Measurements from ENCODE around the gene OR1E2.
"Not testable (repeated sequence)": the region's sequence is repeated elsewhere in the genome, so short reads cannot be mapped to it uniquely, and the experiment has no call there.

The OR1E2 gene, protein sequence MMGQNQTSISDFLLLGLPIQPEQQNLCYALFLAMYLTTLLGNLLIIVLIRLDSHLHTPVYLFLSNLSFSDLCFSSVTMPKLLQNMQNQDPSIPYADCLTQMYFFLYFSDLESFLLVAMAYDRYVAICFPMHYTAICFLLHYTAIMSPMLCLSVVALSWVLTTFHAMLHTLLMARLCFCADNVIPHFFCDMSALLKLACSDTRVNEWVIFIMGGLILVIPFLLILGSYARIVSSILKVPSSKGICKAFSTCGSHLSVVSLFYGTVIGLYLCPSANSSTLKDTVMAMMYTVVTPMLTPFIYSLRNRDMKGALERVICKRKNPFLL

DNA sequence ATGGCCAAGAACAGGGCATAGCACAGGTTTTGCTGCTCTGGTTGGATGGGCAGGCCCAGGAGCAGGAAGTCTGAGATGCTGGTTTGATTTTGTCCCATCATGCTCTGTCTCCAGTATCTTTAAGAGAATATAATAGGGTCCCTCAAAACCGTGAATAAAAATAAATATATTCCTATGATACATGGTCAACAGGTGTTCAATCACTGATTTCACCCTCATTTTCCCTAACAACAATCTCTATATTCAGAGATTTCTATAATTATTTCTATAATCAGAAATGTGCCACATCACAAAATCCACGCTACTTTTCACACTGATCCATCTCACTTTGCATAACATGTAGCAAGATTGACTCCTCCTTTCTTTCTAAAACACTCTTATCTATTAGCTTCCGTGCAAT is at the start of gene OR1E2:
Gene OR1E2, minus strand, starts transcription at position 101 of the 400 bp plus-strand sequence. Its CDS starts 0 bp downstream, at position 101.
- DNase-seq (ENCODE audit: extremely low read depth in 1 of 2, low read depth in 1 of 2), result no peak

GRCh38 chr17:3482852-3483251 is 49.2 kb upstream of the OR1E2 start:
- DNase-seq (ENCODE audit: extremely low read depth in 1 of 2, low read depth in 1 of 2), result no peak

DNA sequence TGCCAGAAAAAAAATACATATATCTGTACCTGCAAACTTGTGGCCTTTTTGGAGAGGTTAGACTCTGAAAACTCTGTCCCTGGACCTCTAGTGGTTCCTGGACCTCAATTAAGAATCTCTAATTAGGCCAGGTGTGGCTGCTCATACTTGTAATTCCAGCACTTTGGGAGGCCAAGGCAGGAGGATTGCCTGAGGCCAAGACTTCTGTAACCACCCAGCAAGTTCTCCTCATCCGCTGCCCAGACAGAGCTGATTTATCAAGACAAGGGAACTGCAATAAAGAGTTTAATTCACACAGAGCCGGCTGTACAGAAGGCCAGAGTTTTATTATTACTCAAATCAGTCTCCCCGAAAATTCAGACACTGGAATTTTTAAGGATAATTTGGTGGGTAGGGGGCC is 46.3 kb upstream of the OR1E2 start:
- no peak for DNase-seq (ENCODE audit: extremely low read depth in 1 of 2, low read depth in 1 of 2)

- DNase-seq (ENCODE audit: extremely low read depth in 1 of 2, low read depth in 1 of 2), result no peak
Measured at GRCh38 chr17:3475812-3476610, 42.4 kb upstream of the OR1E2 start, which contains the start of gene ASPA. Gene ASPA, plus strand, starts transcription at chr17:3475997. Its CDS starts 163 bp downstream, at chr17:3476160.

GRCh38 chr17:3475251-3475685 is 41.6 kb upstream of the OR1E2 start:
- DNase-seq (ENCODE audit: extremely low read depth in 1 of 2, low read depth in 1 of 2), result no peak

GRCh38 chr17:3474212-3474611 is 40.6 kb upstream of the OR1E2 start:
- no peak for DNase-seq (ENCODE audit: extremely low read depth in 1 of 2, low read depth in 1 of 2)

GRCh38 chr17:3472137-3472536 is 38.5 kb upstream of the OR1E2 start:
- DNase-seq (ENCODE audit: extremely low read depth in 1 of 2, low read depth in 1 of 2), result no peak

DNA sequence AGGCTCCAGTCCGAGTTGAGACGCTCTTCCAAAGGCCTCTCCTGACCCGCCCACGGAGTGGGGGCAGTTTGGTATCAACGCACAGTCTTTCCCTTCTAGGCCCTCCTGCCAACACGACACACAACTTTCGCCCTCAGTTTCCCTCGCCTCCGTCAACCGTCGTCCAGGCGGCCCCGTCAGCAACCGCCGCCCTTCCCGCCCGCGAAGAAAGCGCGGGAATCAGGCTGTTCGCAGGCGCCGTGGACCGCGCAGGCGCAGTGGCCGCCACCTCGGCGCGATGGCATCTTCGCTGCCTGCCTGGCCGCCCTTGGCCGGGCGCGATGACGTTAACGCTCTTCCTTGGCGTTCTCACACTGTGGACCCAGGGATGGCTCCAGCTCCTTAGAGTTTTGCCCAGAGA is 38.0 kb upstream of the OR1E2 start, which contains the start of gene SPATA22:
Gene SPATA22, minus strand, starts transcription at position 221 of the 400 bp plus-strand sequence. CDS start 2,494 bp downstream, outside the sequence.
- no peak for DNase-seq (ENCODE audit: extremely low read depth in 1 of 2, low read depth in 1 of 2)

DNA sequence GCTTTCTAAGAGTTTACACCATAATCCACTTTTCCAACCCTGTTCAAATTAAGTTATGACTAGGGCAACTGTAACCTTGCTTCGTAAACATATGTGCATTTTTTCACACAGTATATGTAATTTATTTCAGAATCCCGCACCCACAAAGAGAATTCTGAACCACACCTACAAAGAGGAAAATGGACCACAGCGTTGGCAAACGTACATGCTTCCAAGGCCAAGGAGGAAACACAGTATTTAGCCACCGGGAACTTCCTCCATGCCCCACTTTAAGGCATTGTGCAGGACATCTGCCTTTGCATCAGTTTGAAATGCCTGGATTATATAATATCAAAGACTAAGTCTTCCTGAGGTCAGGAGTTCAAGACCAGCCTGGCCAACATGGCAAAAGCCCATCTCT is 35.9 kb upstream of the OR1E2 start:
- no peak for DNase-seq (ENCODE audit: extremely low read depth in 1 of 2, low read depth in 1 of 2)

DNA sequence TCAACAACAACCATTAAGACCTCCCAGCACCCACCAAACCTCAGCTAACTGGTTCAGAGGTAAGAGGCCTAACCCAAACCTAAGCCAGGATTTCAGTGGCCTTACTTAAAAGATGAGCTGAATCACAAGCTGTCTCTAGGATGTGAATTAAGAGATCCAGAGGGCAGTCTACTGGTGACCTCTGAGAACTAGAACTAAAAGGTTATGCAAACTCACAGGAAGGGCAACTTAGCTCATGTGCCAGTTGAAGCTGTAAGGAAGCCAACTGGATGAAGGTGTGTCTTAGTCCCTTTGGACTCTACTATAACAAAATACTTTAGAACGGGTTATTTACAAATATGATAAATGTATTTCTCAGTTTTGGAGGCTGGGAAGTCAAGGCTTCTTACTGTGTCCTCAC is 32.7 kb upstream of the OR1E2 start:
- DNase-seq (ENCODE audit: extremely low read depth in 1 of 2, low read depth in 1 of 2), result not testable (repeated sequence)

- DNase-seq (ENCODE audit: extremely low read depth in 1 of 2, low read depth in 1 of 2), result no peak
Measured at GRCh38 chr17:3448059-3448665, 14.5 kb upstream of the OR1E2 start.

DNA sequence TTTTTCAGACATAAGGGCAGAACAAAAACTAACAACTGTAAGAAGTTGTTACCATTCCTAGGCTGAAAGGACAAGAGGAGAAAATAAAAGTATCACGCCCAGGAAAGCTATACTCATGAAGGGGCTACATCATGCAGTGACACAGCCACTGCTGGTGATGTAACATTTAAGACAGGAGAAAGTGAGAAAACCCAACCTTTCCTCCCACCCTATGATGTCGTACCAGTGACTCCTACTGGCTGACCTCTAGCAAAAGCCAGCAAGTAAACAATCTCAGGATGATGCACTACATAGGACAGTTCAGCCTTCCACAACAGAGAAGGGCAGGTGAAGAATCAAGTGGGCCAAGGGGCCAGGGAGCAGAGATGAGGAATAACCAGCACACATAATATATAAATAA is 14.0 kb upstream of the OR1E2 start:
- no peak for DNase-seq (ENCODE audit: extremely low read depth in 1 of 2, low read depth in 1 of 2)

- DNase-seq (ENCODE audit: extremely low read depth in 1 of 2, low read depth in 1 of 2), result no peak
Measured at GRCh38 chr17:3440451-3440850, 6.8 kb upstream of the OR1E2 start.

GRCh38 chr17:3438368-3438767 is 4.7 kb upstream of the OR1E2 start:
- DNase-seq (ENCODE audit: extremely low read depth in 1 of 2, low read depth in 1 of 2), result no peak

DNA sequence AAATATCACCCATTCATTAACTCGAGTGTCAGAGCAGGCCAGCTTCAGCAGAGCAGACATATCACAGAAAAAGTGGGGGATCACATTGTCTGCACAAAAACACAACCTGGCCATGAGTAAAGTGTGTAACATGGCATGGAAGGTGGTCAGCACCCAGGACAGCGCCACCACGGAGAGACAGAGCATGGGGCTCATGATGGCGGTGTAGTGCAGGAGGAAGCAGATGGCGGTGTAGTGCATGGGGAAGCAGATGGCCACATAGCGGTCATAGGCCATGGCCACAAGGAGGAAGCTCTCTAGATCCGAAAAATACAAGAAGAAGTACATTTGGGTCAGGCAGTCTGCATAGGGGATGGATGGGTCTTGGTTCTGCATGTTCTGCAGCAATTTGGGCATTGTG is 426 bp downstream of the OR1E2 start:
- not testable (repeated sequence) for DNase-seq (ENCODE audit: extremely low read depth in 1 of 2, low read depth in 1 of 2)

DNA sequence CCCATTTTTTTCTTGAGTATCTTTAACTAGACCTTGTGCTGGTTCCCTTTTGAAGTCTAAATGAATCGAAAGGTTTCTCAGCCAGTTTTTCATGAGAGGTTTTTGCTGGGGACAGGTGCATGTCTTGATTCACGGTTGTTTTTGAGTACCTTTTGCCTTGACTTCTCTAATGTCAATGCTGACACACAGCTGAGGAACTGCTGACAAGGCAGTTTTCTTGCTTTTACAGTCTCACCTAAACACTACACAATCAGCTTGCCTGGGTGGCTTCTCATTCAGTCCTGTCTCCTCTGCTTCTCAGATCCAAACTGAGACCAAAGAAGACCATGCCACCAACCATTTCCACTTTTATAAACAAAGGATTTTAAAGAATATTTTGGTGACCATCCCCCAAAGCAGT is 15.4 kb downstream of the OR1E2 start:
- DNase-seq (ENCODE audit: extremely low read depth in 1 of 2, low read depth in 1 of 2), result no peak

GRCh38 chr17:3415610-3416009 is 18.0 kb downstream of the OR1E2 start:
- no peak for DNase-seq (ENCODE audit: extremely low read depth in 1 of 2, low read depth in 1 of 2)

DNA sequence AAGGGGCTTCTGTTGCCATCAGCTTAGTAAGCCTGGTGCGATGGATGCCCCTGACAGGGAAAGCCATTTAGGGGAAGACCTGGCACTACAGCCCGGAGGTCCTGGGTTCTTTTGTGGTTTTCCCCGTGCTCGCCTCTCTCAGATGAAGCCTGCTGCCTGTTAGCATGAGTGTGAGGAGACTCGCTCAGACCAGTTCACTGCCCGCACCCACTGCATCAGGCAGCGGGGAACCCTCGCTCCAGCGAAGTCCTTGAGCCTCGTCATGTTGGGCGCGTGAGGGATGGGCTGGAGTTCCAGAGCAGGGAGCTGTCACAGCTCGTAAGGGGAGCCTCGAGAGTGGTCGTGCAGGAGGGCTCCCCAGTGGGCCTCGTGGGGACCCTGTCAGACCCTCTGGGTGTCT is 21.4 kb downstream of the OR1E2 start:
- DNase-seq (ENCODE audit: extremely low read depth in 1 of 2, low read depth in 1 of 2), result not testable (repeated sequence)

DNA sequence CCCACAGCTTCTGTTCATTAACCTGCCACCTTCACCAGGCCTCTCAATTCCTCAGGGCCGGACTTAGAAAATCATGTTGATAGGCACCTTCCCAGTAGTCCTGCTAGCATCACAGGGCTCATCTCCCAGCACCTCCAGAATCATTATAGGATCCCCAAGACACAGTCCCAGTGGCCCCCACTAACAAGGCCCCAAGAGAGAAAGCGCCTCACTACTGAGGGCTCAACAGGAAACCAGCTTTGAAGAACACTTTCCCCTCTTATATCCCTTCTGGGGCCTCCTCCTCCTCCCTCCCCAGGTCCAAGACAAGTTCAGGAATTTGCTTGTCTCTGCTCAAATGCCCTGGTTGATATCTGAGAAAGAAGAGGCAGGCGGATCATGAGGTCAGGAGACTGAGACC is 22.6 kb downstream of the OR1E2 start, which contains the start of gene OR3A3:
Gene OR3A3, plus strand, starts transcription at position 301 of the 400 bp plus-strand sequence.
- DNase-seq (ENCODE audit: extremely low read depth in 1 of 2, low read depth in 1 of 2), result no peak

DNA sequence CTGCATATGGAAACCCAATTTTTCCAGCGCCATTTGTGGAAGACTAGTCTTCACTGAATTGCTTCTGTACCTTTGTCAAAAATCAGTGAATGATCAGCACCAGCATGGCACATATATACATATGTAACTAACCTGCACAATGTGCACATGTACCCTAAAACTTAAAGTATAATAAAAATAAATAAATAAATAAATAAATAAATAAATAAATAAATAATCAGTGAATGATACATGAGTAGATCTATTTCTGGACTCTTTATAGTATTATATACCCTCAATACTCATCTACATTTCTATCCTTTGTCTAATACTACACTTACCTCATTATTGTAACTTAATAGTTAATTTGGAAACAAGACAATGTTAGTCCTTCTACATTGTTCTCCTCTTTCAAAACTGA is 29.8 kb downstream of the OR1E2 start:
- not testable (repeated sequence) for DNase-seq (ENCODE audit: extremely low read depth in 1 of 2, low read depth in 1 of 2)

GRCh38 chr17:3401786-3402185 is 31.9 kb downstream of the OR1E2 start:
- no peak for DNase-seq (ENCODE audit: extremely low read depth in 1 of 2, low read depth in 1 of 2)

Measured in stimulated activated CD8-positive, alpha-beta memory T cell treated with anti-CD3 and anti-CD28 coated beads, Interleukin-7, amount 100 ng/mL, for 48 hours (primary cell).